Ovary (tissue), 9 donors: ENCODE results near the gene BABAM2. TPM values are rescaled to one million over a fixed set of nuclear protein-coding genes. Genes with fewer than 3 reads are reported as not detected.
"Not testable (repeated sequence)": the region's sequence is repeated elsewhere in the genome, so short reads cannot be mapped to it uniquely, and the experiment has no call there.

Source experiments
- DNase-seq, 5 donors: peaks; one replicate each; pipeline ENCODE4 v3.0.0-alpha.2; 2019 to 2020
- H3K27ac ChIP-seq, 2 donors: fragments of 200-600 bp; one replicate each; pipeline versions ENCODE4 v1.5.1 to v1.8.0; 2019 to 2022
- H3K27me3 ChIP-seq: fragments of 200-600 bp; one replicate; pipeline ENCODE4 v1.8.0; 2022
- H3K36me3 ChIP-seq: fragments of 200-600 bp; sonication (generic); one replicate; pipeline ENCODE4 v1.5.1; 2019
- H3K4me1 ChIP-seq: one replicate; pipeline ENCODE4 v1.8.1; 2013; ENCODE audit warnings: mild to moderate bottlenecking, moderate library complexity; ENCODE audit not compliant: insufficient read depth
- H3K4me3 ChIP-seq: fragments of 200-600 bp; sonication (generic); one replicate; pipeline ENCODE4 v1.5.1; 2017
- H3K9me3 ChIP-seq, 2 donors: fragments of 200-600 bp in 1 of 2; sonication (generic) in 1 of 2; one replicate each; pipeline versions ENCODE4 v1.5.1 to v1.8.1; 2013 to 2019; ENCODE audit warnings: mild to moderate bottlenecking in 1 of 2, moderate library complexity in 1 of 2
- EP300 ChIP-seq: sonication (generic); formaldehyde crosslinking; IDR thresholded peaks from one replicate; pipeline ENCODE4 v1.6.1; 2017; ENCODE audit warnings: antibody characterized with exemption
- POLR2A ChIP-seq: fragments of 450-650 bp; IDR thresholded peaks from one replicate; pipeline ENCODE4 v1.6.1; 2017; ENCODE audit warnings: antibody characterized with exemption, mild to moderate bottlenecking, moderate library complexity
- WGBS, 3 donors: extraction: QIAGEN DNeasy Blood & Tissue Kit in 1 of 3; methylation state at CpG; one replicate each; pipeline versions ENCODE4 v1.1.5 to v1.1.7; 2013 to 2017; 5-methylcytosine and 5-hydroxymethylcytosine counted together
- intact Hi-C, 4 donors: fragments of 100-400 bp; cut with DNase I; formaldehyde crosslinking; loops; one replicate each; pipeline versions ENCODE4 v1.11.0 to v1.15.1; 2022 to 2023
- polyA plus RNA-seq, 2 donors: library from polyadenylated mRNA; stranded (reverse); fragments of 200-250 nt in 1 of 2; fragments of 350-450 nt in 1 of 2; fragmentation: Illumina TruSeq in 1 of 2; extraction: RNeasy Lipid Tissue Mini Kit (QIAGEN cat#74804) in 1 of 2; gene quantifications; one replicate each; pipeline ENCODE4 v1.2.3, GENCODE V29; 2013 to 2014
- total RNA-seq, 7 donors: library from RNA; depleted of rRNA in 2 of 7; stranded (reverse); fragments of >200 nt in 2 of 7; fragmentation: NEBNext Ultra II Directional in 3 of 7; extraction: Animal tissue kit (Norgen Biotek cat#: 25700) in 3 of 7; gene quantifications; one replicate each; pipeline versions ENCODE4 v1.1.0 to v1.2.4, GENCODE V29; 2016 to 2023
- TF ChIP-seq, protein P1 (sequence below), 3 donors: fragments of 450-650 bp in 2 of 3; fragments of 200-600 bp in 1 of 3; IDR thresholded peaks; one replicate each; pipeline versions ENCODE4 v1.5.1 to v1.8.0; 2016 to 2022; ENCODE audit warnings: antibody characterized with exemption in 3 of 3, mild to moderate bottlenecking in 1 of 3
- donor health status: DM: no; HTN: no; CAD: no; lungs with moderate emphysema.
- donor health status: DM: no; HTN: no; CAD: no.
- donor health status: Bipolar disorder and iron deficiency.
- donor health status: DM: yes; HTN: yes; CAD: no.
- donor health status: DM: no; HTN: no; CAD: no.
- donor health status: DM: yes; HTN: yes; CAD: no.

The BABAM2 gene
- total and polyA plus RNA-seq, 9 donors, result 22.0 to 96.7 (median 46.8) TPM

- DNase-seq, result no peak
- Histone ChIP-seq H3K4me3 (no peak overlapping the region), H3K27me3 (no peaks in the 10 kb centered on the region), H3K27ac (no peak overlapping the region), H3K4me1 (no peaks in the 10 kb centered on the region), H3K36me3 (no peaks in the 10 kb centered on the region), H3K9me3 (no peaks in the 10 kb centered on the region)
- 29 to 52% (median 33%) methylated on average over 1 of the region's 1 CpG for WGBS, 3 donors
- intact Hi-C loops, result no loop called here
- TF ChIP-seq, protein P1, sequence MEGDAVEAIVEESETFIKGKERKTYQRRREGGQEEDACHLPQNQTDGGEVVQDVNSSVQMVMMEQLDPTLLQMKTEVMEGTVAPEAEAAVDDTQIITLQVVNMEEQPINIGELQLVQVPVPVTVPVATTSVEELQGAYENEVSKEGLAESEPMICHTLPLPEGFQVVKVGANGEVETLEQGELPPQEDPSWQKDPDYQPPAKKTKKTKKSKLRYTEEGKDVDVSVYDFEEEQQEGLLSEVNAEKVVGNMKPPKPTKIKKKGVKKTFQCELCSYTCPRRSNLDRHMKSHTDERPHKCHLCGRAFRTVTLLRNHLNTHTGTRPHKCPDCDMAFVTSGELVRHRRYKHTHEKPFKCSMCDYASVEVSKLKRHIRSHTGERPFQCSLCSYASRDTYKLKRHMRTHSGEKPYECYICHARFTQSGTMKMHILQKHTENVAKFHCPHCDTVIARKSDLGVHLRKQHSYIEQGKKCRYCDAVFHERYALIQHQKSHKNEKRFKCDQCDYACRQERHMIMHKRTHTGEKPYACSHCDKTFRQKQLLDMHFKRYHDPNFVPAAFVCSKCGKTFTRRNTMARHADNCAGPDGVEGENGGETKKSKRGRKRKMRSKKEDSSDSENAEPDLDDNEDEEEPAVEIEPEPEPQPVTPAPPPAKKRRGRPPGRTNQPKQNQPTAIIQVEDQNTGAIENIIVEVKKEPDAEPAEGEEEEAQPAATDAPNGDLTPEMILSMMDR (IDR thresholded peaks at IDR 0.05), result no peak
- TF ChIP-seq EP300 (no peak), POLR2A (no peak)
Measured at GRCh38 chr2:27873091-27873490, 17.4 kb upstream of the BABAM2 start.

DNA sequence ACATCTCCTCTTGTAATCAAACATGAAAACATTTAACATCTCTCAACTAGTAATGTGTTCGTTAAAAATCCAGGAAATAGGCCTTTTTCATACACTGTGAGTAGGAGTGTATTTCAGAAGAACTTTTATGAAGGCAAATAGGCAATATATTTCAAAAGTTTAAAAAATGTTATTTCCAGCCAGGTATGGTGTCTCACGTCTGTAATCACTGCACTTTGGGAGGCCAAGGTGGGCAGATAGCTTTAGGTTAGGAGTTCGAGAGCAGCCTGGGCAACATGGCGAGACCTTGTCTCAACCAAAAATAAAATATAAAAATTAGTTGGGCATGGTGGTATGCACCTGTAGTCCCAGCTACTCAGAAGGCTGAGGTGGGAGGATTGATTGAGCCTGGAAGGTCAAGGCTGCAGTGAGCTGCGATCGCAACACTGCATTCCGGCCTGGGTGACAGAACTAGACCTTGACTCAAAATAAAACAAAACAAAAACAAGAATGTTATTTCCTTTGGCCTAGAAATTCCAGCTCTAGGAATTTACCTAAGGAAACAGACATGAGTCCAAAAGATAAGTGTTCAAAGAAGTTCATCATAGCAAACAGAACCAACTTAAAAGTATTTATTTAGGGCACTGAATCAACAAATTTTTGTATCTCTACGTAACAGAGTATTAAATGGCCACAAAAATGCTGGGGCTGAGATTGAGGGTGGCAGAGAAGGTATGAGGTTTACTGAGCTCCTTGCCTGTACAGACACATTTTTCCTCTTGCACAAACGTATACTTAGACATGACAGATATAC is 15.2 kb upstream of the BABAM2 start:
- H3K4me3 ChIP-seq, result no peak overlapping the region
- DNase-seq, result no peak
- no peaks in the 10 kb centered on the region for H3K27me3 ChIP-seq
- H3K9me3 ChIP-seq, result no peaks in the 10 kb centered on the region
- no peaks in the 10 kb centered on the region for H3K4me1 ChIP-seq
- no peaks in the 10 kb centered on the region for H3K36me3 ChIP-seq
- TF ChIP-seq, protein P1 (IDR thresholded peaks at IDR 0.05), result no peak
- no peak for TF ChIP-seq EP300
- no peak for TF ChIP-seq POLR2A
- intact Hi-C loops, result no loop called here
- 46 to 69% (median 58%) methylated on average over 9 of the region's 9 CpGs for WGBS, 3 donors
- H3K27ac ChIP-seq, result no peak overlapping the region

DNA sequence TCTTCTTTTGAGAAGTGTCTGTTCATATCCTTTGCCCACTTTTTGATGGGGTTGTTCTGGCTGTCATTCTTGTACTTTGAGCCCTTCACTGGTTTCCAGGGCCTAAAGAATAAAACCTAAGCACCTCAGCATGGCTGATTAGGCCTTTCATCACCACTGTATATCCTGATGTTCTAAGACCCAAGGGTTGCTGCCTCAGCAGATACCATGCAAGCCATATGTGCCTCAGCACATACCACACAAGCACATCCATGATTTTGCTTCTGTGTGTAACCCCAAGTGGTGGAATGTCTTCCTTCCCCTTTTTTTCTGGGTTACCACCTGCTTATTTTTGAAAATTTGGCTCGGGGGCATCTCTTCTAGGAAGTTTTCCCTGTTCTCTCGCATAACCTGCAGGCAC is 11.7 kb upstream of the BABAM2 start:
- DNase-seq, result no peak
- TF ChIP-seq POLR2A (no peak), EP300 (no peak)
- TF ChIP-seq, protein P1 (IDR thresholded peaks at IDR 0.05), result no peak
- 85 to 92% (median 86%) methylated on average over 2 of the region's 2 CpGs for WGBS, 3 donors
- Histone ChIP-seq H3K4me3 (no peak overlapping the region), H3K36me3 (no peaks in the 10 kb centered on the region), H3K4me1 (no peaks in the 10 kb centered on the region), H3K27me3 (no peaks in the 10 kb centered on the region), H3K27ac (no peak overlapping the region), H3K9me3 (no peaks in the 10 kb centered on the region)
- intact Hi-C loops, result no loop called here

DNA sequence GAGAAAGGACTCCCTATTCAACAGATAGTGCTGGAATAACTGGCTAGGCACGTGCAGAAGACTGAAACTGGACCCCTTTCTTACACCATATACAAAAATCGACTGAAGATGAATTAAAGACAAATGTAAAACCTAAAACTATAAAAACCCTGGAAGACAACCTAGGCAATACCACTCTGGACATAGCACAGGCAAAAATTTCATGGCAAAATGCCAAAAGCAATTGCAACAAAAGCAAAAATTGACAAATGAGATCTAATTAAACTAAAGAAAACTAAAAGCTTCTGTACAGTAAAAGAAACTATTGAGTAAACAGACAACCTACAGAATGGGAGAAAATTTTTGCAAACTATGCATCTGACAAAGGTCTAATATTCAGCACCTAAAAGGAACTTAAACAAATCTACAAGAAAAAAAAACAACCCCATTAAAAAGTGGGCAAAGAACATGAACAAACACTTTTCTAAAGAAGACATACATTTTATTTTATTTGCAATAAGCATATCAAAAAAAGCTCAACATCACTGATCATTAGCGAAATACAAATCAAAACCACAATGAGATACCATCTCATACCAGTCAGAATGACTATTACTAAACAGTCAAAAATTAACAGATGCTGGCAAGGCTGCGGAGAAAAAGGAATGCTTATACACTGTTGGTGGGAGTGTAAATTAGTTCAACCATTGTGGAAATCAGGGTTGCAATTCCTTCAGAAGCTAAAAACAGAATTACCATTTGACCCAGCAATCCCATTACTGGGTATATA is 8.5 kb upstream of the BABAM2 start:
- not testable (repeated sequence) for H3K4me1 ChIP-seq, H3K36me3 ChIP-seq, H3K4me3 ChIP-seq, H3K27me3 ChIP-seq, H3K27ac ChIP-seq, H3K9me3 ChIP-seq, DNase-seq
- intact Hi-C loops, result loop anchor here in 1 of 4 donors (10.0 kb wide), 1 partner anchor 167 kb away; no protein-coding TSS in a partner anchor
- 94 to 96% (median 95%) methylated on average over 4 of the region's 4 CpGs for WGBS, 3 donors

DNA sequence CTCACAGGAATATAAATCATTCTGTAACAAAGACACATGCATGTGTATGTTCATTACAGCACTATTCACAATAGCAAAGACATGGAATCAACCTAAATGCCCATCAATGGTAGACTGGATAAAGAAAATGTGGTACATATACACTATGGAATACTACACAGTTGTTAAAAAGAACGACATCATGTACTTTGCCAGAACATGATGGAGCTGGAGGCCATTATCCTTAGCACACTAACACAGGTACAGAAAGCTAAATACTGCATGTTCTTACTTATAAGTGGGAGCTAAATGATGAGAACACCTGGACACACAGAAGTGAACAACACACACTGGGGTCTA is 8.0 kb upstream of the BABAM2 start:
- not testable (repeated sequence) for H3K9me3 ChIP-seq, DNase-seq, H3K27me3 ChIP-seq, H3K4me1 ChIP-seq, H3K4me3 ChIP-seq, H3K36me3 ChIP-seq, H3K27ac ChIP-seq
- 94 to 100% (median 97%) methylated on average over 1 of the region's 1 CpG for WGBS, 3 donors
- intact Hi-C loops, result loop anchor here in 1 of 4 donors (10.0 kb wide), 1 partner anchor 168 kb away; no protein-coding TSS in a partner anchor
